WI38 (cell line): ENCODE data around the gene IL20RB.

Source experiments
- H3K4me3 ChIP-seq: 2 replicates; pipeline ENCODE4 v1.5.1; 2011; ENCODE audit warnings: low read depth, mild to moderate bottlenecking, control low read depth, low read length
- CTCF ChIP-seq: IDR thresholded peaks from 2 replicates; pipeline ENCODE4 v1.5.1; 2012; ENCODE audit warnings: low read depth, mild to moderate bottlenecking, control low read depth, low read length

Gene IL20RB

DNA sequence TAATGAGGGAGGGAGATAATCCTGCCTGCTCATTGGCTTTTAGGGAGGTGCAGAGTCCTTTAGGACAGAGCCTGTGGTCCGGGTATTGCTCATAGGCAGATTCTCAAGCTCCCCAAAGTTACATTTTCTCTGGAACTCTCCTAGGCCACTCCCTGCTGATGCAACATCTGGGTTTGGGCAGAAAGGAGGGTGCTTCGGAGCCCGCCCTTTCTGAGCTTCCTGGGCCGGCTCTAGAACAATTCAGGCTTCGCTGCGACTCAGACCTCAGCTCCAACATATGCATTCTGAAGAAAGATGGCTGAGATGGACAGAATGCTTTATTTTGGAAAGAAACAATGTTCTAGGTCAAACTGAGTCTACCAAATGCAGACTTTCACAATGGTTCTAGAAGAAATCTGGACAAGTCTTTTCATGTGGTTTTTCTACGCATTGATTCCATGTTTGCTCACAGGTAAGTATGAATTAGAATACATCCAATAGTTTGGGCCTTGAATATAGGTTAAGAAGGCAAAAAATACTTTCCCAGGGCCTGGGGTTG lies at the start of gene IL20RB:
Gene IL20RB, plus strand, starts transcription at position 233 of the 538 bp plus-strand sequence. Its CDS starts 131 bp downstream, at position 364.
- no peak within 1 kb of the TSS for H3K4me3 ChIP-seq
- TF ChIP-seq CTCF: no peak

- TF ChIP-seq CTCF: no peak
- H3K4me3 ChIP-seq: no peak overlapping the region
Measured at GRCh38 chr3:136908297-136908696, 49.5 kb upstream of the IL20RB start.

DNA sequence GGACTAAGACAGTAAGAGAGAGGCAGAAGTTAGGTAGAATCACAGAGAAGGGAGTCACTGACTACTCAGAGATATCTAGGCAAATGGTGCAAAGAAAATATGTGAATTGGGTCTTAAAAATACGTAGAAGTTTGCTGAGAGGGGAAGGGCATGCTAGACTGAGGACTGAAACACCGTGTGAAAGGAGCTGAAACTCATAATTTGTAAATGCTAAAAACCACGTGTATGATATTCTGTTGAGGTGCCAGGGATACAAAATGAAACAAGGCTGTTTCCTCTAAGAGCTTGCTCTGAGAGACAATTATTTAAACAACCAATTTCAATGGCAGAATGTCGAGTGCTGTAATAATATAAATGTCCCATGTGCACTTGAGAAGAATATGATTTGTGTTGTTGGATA lies 48.6 kb upstream of the IL20RB start:
- no peak overlapping the region for H3K4me3 ChIP-seq
- no peak for TF ChIP-seq CTCF

GRCh38 chr3:136910697-136911096 lies 47.1 kb upstream of the IL20RB start:
- no peak for TF ChIP-seq CTCF

GRCh38 chr3:136913168-136913567 lies 44.6 kb upstream of the IL20RB start:
- no peak for TF ChIP-seq CTCF

More at GRCh38 chr3:136910697-136911096, 47.1 kb upstream of the IL20RB start:
- no peak overlapping the region for H3K4me3 ChIP-seq

GRCh38 chr3:136914739-136915138 lies 43.0 kb upstream of the IL20RB start:
- H3K4me3 ChIP-seq: no peak overlapping the region
- TF ChIP-seq CTCF: no peak

More at GRCh38 chr3:136913168-136913567, 44.6 kb upstream of the IL20RB start:
- no peak overlapping the region for H3K4me3 ChIP-seq

DNA sequence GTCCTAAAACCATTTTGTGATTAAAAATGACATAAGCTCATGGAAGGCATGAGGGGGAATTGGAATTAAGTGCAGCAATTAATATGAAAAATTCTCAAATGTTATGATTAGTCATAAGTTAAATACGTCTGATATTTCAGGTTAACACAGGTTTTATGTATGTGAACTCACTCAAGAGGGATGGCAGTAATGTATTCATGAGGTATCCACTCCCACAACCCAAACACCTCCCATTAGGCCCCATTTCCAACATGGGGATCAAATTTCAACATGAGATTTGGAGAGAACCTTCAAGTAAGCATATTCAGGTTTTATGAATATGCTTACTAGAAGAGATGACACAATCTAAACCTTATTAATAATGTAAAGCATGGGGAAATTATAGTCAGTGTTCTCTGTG lies 41.6 kb upstream of the IL20RB start:
- no peak overlapping the region for H3K4me3 ChIP-seq

More for the DNA sequence above, 41.6 kb upstream of the IL20RB start:
- no peak for TF ChIP-seq CTCF
